Measurements from ENCODE around the gene MAP3K9.

The MAP3K9 gene

DNA sequence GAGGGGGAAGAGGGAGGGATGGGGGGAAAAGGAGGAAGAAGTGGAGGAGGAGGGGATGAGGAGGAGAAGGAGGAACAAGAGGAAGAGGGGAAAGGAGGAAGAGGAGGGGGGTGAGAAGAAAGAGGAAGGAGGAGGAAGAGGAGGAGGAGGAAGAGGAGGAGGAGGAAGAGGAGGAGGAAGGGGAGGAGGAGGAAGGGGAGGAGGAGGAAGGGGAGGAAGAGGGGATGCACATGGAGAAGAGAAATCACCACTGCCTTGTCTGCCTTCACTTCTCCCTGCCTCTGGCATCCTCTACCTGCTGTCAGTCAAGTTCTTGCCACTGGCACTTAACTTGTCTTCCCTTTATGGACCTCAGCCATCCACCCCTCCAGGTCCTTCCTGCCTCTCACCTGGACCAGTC lies 107.7 kb downstream of the MAP3K9 start:
- TF ChIP-seq, protein P1, sequence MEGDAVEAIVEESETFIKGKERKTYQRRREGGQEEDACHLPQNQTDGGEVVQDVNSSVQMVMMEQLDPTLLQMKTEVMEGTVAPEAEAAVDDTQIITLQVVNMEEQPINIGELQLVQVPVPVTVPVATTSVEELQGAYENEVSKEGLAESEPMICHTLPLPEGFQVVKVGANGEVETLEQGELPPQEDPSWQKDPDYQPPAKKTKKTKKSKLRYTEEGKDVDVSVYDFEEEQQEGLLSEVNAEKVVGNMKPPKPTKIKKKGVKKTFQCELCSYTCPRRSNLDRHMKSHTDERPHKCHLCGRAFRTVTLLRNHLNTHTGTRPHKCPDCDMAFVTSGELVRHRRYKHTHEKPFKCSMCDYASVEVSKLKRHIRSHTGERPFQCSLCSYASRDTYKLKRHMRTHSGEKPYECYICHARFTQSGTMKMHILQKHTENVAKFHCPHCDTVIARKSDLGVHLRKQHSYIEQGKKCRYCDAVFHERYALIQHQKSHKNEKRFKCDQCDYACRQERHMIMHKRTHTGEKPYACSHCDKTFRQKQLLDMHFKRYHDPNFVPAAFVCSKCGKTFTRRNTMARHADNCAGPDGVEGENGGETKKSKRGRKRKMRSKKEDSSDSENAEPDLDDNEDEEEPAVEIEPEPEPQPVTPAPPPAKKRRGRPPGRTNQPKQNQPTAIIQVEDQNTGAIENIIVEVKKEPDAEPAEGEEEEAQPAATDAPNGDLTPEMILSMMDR (IDR thresholded peaks at IDR 0.05; ENCODE audit: control insufficient read depth, insufficient read depth, low read depth, low read length, missing control alignments), result no peak
- no peak overlapping the region for H3K4me3 ChIP-seq (ENCODE audit: control insufficient read depth, low read depth, low read length)
- no peak for DNase-seq (ENCODE audit: low read depth)

DNA sequence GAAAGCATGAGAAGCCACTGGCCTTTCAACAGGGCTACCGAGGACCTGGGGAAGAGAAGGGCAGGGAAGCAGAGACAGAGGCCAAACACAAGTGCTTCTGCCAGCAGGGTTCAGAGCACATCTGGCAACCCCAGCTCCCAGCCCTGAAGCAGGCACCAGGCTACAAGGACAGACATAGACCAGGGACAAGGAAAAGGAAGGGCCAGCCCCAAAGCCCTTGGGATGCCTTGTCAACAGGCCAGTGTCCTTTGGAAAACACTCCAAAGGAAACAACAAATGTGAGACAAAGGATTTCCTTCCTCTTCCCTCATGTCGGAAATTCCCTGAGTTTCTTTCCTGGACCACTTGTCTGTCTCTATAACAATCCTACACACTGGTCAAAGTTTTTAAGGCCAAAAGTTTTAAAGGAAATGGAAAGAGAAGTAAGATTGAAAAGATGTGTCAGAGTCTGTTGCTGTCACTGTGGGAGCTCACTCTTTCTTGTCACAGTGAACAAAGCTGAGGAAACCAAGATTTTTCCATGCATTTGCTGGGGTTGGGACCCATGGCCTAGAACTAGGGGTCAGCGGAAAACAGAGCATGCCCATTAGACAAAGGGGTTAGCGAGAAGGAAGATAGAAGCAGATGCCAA lies 108.2 kb downstream of the MAP3K9 start:
- TF ChIP-seq, protein P1 (IDR thresholded peaks at IDR 0.05; ENCODE audit: control insufficient read depth, insufficient read depth, low read depth, low read length, missing control alignments), result no peak
- no peak overlapping the region for H3K4me3 ChIP-seq (ENCODE audit: control insufficient read depth, low read depth, low read length)

DNA sequence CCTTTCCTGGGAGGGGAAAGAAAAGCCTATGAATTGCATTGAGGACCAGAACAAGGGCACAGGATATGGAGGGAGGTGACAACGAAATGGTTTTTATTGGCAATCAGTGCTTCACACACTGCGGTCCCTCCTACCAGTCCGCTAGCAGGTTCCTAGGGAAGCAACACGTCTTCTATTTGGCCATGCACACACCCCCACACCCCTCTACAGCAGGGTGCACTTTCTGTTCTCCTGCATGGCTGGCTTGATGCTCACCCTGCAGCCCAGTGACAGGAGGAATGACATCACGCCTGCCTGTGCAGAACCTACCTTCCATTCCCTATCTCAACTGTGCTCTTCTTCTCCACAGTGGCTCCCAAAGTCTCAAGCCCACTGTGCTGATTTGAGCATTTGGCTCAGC lies 109.7 kb downstream of the MAP3K9 start:
- no peak overlapping the region for H3K4me3 ChIP-seq (ENCODE audit: control insufficient read depth, low read depth, low read length)
- TF ChIP-seq, protein P1 (IDR thresholded peaks at IDR 0.05; ENCODE audit: control insufficient read depth, insufficient read depth, low read depth, low read length, missing control alignments), result no peak
- no peak for DNase-seq (ENCODE audit: low read depth)

More for the DNA sequence above, 108.2 kb downstream of the MAP3K9 start:
- no peak for DNase-seq (ENCODE audit: low read depth)

DNA sequence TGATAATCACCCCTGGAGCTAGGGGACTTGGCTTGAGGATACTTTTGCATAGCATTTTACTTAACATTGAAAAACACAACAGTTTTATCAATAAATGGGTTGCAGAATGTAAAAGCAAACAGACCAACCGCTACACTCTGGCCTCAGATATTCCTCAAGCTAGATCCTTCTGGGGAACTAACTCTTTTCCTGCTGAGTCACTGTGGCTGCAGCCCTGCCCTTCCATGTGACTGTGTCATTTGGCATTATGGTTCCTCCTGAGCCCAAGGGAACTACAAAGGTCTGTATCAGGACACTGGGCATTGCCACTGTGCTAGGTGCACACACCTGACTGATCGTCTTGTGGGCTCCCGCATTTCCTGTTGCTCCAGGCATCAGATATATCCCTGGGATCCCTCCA lies 111.0 kb downstream of the MAP3K9 start:
- TF ChIP-seq, protein P1 (IDR thresholded peaks at IDR 0.05; ENCODE audit: control insufficient read depth, insufficient read depth, low read depth, low read length, missing control alignments), result no peak
- no peak for DNase-seq (ENCODE audit: low read depth)
- H3K4me3 ChIP-seq (ENCODE audit: control insufficient read depth, low read depth, low read length), result no peak overlapping the region

DNA sequence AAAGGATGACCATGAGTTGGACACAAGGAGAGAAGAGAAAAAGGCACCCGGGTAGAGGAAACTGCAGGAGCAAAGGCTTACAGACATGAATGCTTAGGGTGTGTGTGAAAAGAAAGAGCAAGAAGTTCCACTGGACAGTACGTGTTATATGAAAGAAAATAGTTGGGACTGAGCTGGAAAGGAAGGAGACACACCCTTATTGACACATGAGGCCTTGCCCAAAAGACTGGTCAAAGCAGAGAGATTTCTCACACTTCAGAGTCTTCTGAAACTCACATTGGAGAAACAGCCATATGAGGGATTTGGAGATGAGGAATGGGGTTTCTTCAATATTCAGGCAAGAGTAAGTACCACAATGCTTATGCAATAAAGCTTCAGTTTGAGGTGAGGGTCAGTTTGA lies 111.6 kb downstream of the MAP3K9 start:
- DNase-seq (ENCODE audit: low read depth), result no peak
- TF ChIP-seq, protein P1 (IDR thresholded peaks at IDR 0.05; ENCODE audit: control insufficient read depth, insufficient read depth, low read depth, low read length, missing control alignments), result no peak
- no peak overlapping the region for H3K4me3 ChIP-seq (ENCODE audit: control insufficient read depth, low read depth, low read length)

DNA sequence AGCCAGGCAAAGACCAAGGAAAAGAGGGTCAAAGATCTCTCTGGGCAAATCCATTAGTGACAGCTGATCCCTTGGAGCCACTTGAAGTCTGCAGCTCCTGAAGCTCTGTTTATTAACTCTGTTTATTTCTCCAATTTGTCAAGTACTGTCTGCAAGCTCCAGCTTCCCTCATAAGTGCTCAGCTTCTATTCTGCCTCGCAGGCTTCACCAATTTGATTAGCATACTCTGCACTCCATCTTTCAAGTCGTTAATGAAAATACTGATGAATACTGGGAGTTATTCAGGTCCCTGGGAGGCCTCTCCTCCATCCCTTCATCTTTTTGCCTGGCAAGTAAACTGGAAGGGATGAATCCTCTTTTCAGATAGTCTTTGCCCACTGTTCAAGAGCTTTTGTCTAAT lies 113.3 kb downstream of the MAP3K9 start:
- TF ChIP-seq, protein P1 (IDR thresholded peaks at IDR 0.05; ENCODE audit: control insufficient read depth, insufficient read depth, low read depth, low read length, missing control alignments), result no peak
- DNase-seq (ENCODE audit: low read depth), result no peak
- H3K4me3 ChIP-seq (ENCODE audit: control insufficient read depth, low read depth, low read length), result no peak overlapping the region
